OCI-LY3 (cell line): ENCODE measurements around the gene SLC35F3.

ENCODE experiments used
- EZH2phosphoT487 ChIP-seq: fragments of 200-600 bp; shearing (Covaris generic); IDR thresholded peaks from 2 replicates; pipeline ENCODE4 v1.6.1; 2018; ENCODE audit warnings: antibody characterized with exemption, mixed run types, low read depth
- TF ChIP-seq, protein P1 (sequence below): fragments of 200-600, 300-600 bp; sonication (generic); IDR thresholded peaks from 2 replicates; pipeline ENCODE4 v1.5.1; 2014; ENCODE audit warnings: antibody characterized with exemption, low read length, low read depth

GRCh38 chr1:234311414-234311813 lies 406.9 kb downstream of the SLC35F3 start:
- no peak for TF ChIP-seq EZH2phosphoT487
- TF ChIP-seq, protein P1, sequence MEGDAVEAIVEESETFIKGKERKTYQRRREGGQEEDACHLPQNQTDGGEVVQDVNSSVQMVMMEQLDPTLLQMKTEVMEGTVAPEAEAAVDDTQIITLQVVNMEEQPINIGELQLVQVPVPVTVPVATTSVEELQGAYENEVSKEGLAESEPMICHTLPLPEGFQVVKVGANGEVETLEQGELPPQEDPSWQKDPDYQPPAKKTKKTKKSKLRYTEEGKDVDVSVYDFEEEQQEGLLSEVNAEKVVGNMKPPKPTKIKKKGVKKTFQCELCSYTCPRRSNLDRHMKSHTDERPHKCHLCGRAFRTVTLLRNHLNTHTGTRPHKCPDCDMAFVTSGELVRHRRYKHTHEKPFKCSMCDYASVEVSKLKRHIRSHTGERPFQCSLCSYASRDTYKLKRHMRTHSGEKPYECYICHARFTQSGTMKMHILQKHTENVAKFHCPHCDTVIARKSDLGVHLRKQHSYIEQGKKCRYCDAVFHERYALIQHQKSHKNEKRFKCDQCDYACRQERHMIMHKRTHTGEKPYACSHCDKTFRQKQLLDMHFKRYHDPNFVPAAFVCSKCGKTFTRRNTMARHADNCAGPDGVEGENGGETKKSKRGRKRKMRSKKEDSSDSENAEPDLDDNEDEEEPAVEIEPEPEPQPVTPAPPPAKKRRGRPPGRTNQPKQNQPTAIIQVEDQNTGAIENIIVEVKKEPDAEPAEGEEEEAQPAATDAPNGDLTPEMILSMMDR, result no peak
